ENCODE measurements around the gene PROCA1.
"Not testable (repeated sequence)": the region's sequence is repeated elsewhere in the genome, so short reads cannot be mapped to it uniquely, and the experiment has no call there.

Gene PROCA1

DNA sequence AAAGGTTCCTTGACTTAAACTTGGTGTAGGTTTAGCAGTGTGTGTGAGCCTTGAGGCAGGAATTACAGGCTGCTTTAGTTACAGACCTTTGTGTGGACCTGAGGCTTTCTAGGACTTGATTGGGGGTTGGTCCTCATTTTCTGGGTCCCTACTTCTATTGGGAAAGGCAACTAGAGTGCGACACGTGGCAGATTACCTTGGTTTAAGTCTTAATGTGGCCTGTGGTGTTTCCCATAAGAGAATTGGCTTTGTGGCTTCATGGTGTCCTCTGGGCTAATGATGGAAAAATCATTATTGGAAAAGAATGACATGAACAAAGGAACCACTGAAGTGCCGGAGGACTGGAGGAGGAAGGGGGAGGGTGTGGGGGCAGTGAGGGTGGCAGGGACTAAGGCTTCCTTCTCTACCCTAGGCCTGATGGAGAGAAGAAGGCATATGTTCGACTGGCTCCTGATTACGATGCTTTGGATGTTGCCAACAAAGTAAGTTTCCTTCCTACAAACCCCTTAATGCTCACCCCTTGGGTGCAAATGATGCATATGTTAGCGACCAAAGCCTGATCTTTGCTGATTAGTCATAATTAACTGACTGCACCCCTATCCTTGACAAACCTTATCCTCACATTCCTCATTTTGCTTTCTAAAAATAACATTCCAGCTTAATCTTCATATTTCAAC lies 11.6 kb upstream of the PROCA1 start:
- H3K4me1 Mint-ChIP-seq, result peaks cover 57% of the 10 kb centered on the region
- peak overlapping the region; percentile 27 to 38 (median 34) for H3K27ac Mint-ChIP-seq
- H3K27me3 Mint-ChIP-seq (ENCODE audit: low read depth), result no peaks in the 10 kb centered on the region
- no peaks in the 10 kb centered on the region for H3K9me3 Mint-ChIP-seq
- peaks cover 51% of the 10 kb centered on the region for H3K36me3 Mint-ChIP-seq (ENCODE audit: low read depth)
- peak overlapping the region; percentile 74 to 86 (median 81) for H3K4me3 Mint-ChIP-seq
- TF ChIP-seq, protein P1, sequence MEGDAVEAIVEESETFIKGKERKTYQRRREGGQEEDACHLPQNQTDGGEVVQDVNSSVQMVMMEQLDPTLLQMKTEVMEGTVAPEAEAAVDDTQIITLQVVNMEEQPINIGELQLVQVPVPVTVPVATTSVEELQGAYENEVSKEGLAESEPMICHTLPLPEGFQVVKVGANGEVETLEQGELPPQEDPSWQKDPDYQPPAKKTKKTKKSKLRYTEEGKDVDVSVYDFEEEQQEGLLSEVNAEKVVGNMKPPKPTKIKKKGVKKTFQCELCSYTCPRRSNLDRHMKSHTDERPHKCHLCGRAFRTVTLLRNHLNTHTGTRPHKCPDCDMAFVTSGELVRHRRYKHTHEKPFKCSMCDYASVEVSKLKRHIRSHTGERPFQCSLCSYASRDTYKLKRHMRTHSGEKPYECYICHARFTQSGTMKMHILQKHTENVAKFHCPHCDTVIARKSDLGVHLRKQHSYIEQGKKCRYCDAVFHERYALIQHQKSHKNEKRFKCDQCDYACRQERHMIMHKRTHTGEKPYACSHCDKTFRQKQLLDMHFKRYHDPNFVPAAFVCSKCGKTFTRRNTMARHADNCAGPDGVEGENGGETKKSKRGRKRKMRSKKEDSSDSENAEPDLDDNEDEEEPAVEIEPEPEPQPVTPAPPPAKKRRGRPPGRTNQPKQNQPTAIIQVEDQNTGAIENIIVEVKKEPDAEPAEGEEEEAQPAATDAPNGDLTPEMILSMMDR (IDR thresholded peaks at IDR 0.05; ENCODE audit: unreplicated experiment in 3 of 3), result no peak

DNA sequence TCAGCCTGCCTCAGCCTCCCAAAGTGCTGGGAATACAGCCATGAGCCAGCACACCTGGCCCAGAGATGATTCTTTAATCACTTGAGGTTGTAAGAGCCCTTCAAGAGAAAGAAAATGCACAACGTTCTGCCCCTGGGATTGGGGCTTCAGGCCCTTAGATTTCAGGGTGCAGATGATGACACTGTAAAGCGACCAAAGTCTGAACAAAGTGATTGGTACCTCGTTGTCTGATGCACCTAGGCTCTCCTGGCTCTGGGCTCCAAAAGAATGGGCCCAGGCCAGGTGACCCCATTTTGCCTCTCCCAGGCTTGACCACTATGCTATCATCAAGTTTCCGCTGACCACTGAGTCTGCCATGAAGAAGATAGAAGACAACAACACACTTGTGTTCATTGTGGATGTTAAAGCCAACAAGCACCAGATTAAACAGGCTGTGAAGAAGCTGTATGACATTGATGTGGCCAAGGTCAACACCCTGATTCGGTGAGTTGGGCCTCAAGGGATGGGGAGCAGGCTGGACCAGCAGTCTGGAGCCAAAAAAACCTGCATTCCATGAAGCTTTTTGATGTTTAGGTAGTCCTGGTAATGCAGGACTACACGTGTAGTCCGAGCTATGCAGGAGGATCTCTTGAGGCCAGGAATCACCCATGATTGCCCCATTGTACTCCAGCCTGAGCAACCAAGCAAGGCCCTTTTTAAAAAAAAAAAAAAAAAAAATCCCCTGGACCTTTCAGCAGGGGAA lies 10.9 kb upstream of the PROCA1 start:
- Mint-ChIP-seq H3K4me3 (peak overlapping the region; percentile 61 to 100 (median 95)), H3K36me3 (ENCODE audit: low read depth) (peaks cover 51% of the 10 kb centered on the region), H3K4me1 (peaks cover 61% of the 10 kb centered on the region), H3K27ac (no peak overlapping the region), H3K9me3 (no peaks in the 10 kb centered on the region), H3K27me3 (ENCODE audit: low read depth) (no peaks in the 10 kb centered on the region)
- TF ChIP-seq, protein P1 (IDR thresholded peaks at IDR 0.05; ENCODE audit: unreplicated experiment in 3 of 3), result no peak

DNA sequence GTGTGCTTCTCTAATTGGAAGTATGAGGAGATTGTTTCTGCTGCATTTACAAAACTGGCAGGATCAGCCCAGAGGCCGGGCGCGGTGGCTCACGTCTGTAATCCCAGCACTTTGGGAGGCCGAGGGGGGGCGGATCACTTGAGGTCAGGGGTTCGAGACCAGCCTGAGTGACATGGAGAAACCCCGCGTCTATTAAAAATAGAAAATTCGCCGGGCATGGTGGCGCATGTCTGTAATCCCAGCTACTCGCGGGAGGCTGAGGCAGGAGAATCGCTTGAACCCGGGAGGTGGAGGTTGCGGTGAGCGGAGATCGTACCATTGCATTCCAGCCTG lies 9.3 kb upstream of the PROCA1 start:
- Mint-ChIP-seq H3K4me3 (peak overlapping the region; percentile 95 to 100 (median 98)), H3K4me1 (peaks cover 67% of the 10 kb centered on the region), H3K27ac (peak overlapping the region; percentile 99 to 100 (median 99)), H3K36me3 (ENCODE audit: low read depth) (peaks cover 53% of the 10 kb centered on the region)
- H3K9me3 Mint-ChIP-seq; H3K27me3 Mint-ChIP-seq (ENCODE audit: low read depth): not testable (repeated sequence)

DNA sequence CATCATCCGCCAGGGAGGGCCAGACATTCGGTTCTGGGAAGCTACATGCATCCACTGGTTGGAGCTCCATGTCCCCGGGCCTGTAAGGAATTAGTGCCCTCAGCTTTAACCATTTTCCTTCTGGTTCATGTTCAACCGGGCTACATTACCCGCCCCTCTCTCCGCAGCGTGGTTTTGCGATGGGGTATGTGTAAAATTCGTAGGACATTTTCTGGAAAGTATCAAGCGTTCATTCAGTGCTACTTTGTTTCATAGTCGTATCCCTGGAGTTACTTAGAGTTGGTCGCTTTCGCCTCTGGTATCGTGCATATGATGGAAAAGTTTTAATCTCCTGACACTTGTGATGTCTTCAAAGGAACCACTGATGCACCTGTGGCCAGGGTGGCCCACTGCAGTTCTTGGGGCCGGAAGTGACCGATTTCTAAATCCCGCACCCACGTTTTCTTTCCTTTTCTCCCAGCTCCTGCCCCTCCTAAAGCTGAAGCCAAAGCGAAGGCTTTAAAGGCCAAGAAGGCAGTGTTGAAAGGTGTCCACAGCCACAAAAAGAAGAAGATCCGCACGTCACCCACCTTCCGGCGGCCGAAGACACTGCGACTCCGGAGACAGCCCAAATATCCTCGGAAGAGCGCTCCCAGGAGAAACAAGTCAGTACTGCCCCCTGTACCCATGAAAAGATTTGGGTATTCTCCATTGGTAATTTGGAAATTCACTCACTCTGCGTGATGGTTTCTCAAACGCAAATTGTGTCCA lies 8.7 kb upstream of the PROCA1 start:
- peak overlapping the region; percentile 95 to 100 (median 98) for H3K4me3 Mint-ChIP-seq

DNA sequence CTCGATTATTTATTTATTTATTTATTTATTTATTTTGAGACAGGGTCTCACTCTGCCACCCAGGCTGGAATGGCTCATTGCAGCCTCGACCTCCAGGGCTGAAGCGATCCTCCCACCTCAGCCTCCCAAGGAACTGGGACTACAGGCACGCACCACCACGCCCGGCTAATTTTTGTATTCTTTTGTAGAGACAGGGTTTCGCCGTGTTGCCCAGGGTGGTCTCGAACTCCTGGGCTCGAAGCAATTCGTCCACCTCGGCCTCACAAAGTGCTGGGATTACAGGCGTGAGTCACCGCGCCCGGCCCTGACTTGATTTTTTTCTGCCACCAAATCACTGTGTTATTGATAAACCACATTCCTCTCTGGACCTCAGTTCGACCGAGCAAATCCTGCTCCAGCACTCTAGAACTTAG lies 7.3 kb upstream of the PROCA1 start:
- H3K27me3 Mint-ChIP-seq (ENCODE audit: low read depth), result no peaks in the 10 kb centered on the region
- H3K27ac Mint-ChIP-seq, result peak overlapping the region; percentile 99 to 100 (median 99)
- no peaks in the 10 kb centered on the region for H3K9me3 Mint-ChIP-seq
- peaks cover 57% of the 10 kb centered on the region for H3K36me3 Mint-ChIP-seq (ENCODE audit: low read depth)
- TF ChIP-seq, protein P1 (IDR thresholded peaks at IDR 0.05; ENCODE audit: unreplicated experiment in 3 of 3), result no peak
- H3K4me1 Mint-ChIP-seq, result peaks cover 60% of the 10 kb centered on the region
- peak overlapping the region; percentile 95 to 100 (median 98) for H3K4me3 Mint-ChIP-seq

More for the DNA sequence above, 8.7 kb upstream of the PROCA1 start:
- H3K27ac Mint-ChIP-seq, result peak overlapping the region; percentile 99 to 100 (median 99)
- H3K4me1 Mint-ChIP-seq, result peaks cover 70% of the 10 kb centered on the region
- H3K27me3 Mint-ChIP-seq (ENCODE audit: low read depth), result no peaks in the 10 kb centered on the region
- H3K9me3 Mint-ChIP-seq, result no peaks in the 10 kb centered on the region
- TF ChIP-seq, protein P1 (IDR thresholded peaks at IDR 0.05; ENCODE audit: unreplicated experiment in 3 of 3), result no peak
- H3K36me3 Mint-ChIP-seq (ENCODE audit: low read depth), result peaks cover 56% of the 10 kb centered on the region
